GM23338 (cell line): ENCODE data around the gene LAS1L. TPM values are rescaled to one million over a fixed set of nuclear protein-coding genes. Genes with fewer than 3 reads are reported as not detected.

ENCODE experiments used
- ATAC-seq: fragments of 200-7000 bp; cut with Tn5 transposase; 3 replicates; pipeline ENCODE4 v1.9.1; 2020
- DNase-seq: peaks from one replicate; pipeline ENCODE4 v3.0.0-alpha.2; 2015; ENCODE audit warnings: low spot score
- H2AFZ ChIP-seq: fragments of 200-600 bp; sonication (generic); 2 replicates; pipeline ENCODE4 v1.8.0; 2016; ENCODE audit warnings: antibody characterized with exemption, mild to moderate bottlenecking, moderate library complexity
- H3F3A ChIP-seq: fragments of 200-600 bp; sonication (generic); replicated peaks from 2 replicates; pipeline ENCODE4 v1.8.0; 2017; ENCODE audit warnings: antibody characterized with exemption, mixed run types, low read depth
- H3K27ac ChIP-seq: fragments of 200-600 bp; sonication (generic); 2 replicates; pipeline ENCODE4 v1.6.1; 2016; ENCODE audit warnings: low read depth
- H3K27me3 ChIP-seq: fragments of 200-600 bp; sonication (generic); 2 replicates; pipeline ENCODE4 v1.8.0; 2016; ENCODE audit warnings: mild to moderate bottlenecking, mixed run types, moderate library complexity; ENCODE audit not compliant: insufficient read depth
- H3K36me3 ChIP-seq: fragments of 200-600 bp; sonication (generic); 2 replicates; pipeline ENCODE4 v1.8.0; 2016; ENCODE audit warnings: mild to moderate bottlenecking; ENCODE audit not compliant: insufficient read depth
- H3K4me1 ChIP-seq: fragments of 200-600 bp; sonication (generic); 2 replicates; pipeline ENCODE4 v1.8.0; 2016; ENCODE audit warnings: mild to moderate bottlenecking, moderate library complexity; ENCODE audit not compliant: insufficient read depth
- H3K4me2 ChIP-seq: fragments of 200-600 bp; sonication (generic); 2 replicates; pipeline ENCODE4 v1.7.1; 2017; ENCODE audit warnings: mixed run types
- H3K4me3 ChIP-seq: fragments of 200-600 bp; sonication (generic); 2 replicates; pipeline ENCODE4 v1.6.1; 2016; ENCODE audit warnings: mixed run types
- H3K79me2 ChIP-seq: fragments of 200-600 bp; sonication (generic); replicated peaks from 2 replicates; pipeline ENCODE4 v1.8.0; 2017; ENCODE audit warnings: mild to moderate bottlenecking; ENCODE audit not compliant: insufficient read depth
- H3K9me2 ChIP-seq: fragments of 200-600 bp; sonication (generic); 2 replicates; pipeline ENCODE4 v1.8.0; 2017; ENCODE audit not compliant: insufficient read depth
- H4K20me1 ChIP-seq: fragments of 200-600 bp; sonication (generic); replicated peaks from 2 replicates; pipeline ENCODE4 v1.8.0; 2017; ENCODE audit warnings: mild to moderate bottlenecking; ENCODE audit not compliant: insufficient read depth
- H3K27ac Mint-ChIP-seq: 2 replicates; pipeline ENCODE4 v1.8.0; 2020; ENCODE audit warnings: inconsistent platforms, mild to moderate bottlenecking, moderate library complexity, mixed read lengths
- H3K27me3 Mint-ChIP-seq: 3 replicates; pipeline ENCODE4 v1.8.0; 2022; ENCODE audit warnings: low read depth, mild to moderate bottlenecking, moderate library complexity, mixed read lengths, inconsistent platforms; ENCODE audit not compliant: insufficient read depth, poor library complexity
- H3K36me3 Mint-ChIP-seq: 3 replicates; pipeline ENCODE4 v1.8.0; 2021; ENCODE audit warnings: low read depth, mild to moderate bottlenecking, inconsistent platforms, moderate library complexity, mixed read lengths
- H3K4me1 Mint-ChIP-seq: 3 replicates; pipeline ENCODE4 v1.8.0; 2020; ENCODE audit warnings: mild to moderate bottlenecking, inconsistent platforms, mixed read lengths
- H3K4me3 Mint-ChIP-seq: 3 replicates; pipeline ENCODE4 v1.8.0; 2021; ENCODE audit warnings: moderate library complexity, mild to moderate bottlenecking, inconsistent platforms, mixed read lengths
- H3K9me3 Mint-ChIP-seq: 3 replicates; pipeline ENCODE4 v1.8.0; 2020; ENCODE audit warnings: moderate library complexity, mild to moderate bottlenecking, inconsistent platforms, mixed read lengths
- CREB1 ChIP-seq: fragments of 250-450 bp; sonication (Bioruptor Pico); IDR thresholded peaks from 2 replicates; pipeline ENCODE4 v1.5.0; 2020; ENCODE audit warnings: low read depth, mild to moderate bottlenecking, moderate library complexity
- CTCF ChIP-seq, 2 experiments: fragments of 200-600 bp in 1 of 2; sonication (generic) in 1 of 2; conservative IDR thresholded peaks; 2 replicates each; pipeline versions ENCODE4 v1.5.1 to v1.6.1; 2016 to 2017; ENCODE audit warnings: antibody characterized with exemption in 2 of 2, low read depth in 2 of 2, mild to moderate bottlenecking in 2 of 2, moderate library complexity in 1 of 2
- EZH2 ChIP-seq: fragments of 200-600 bp; sonication (generic); IDR thresholded peaks from one replicate; pipeline ENCODE4 v1.8.0; 2017; ENCODE audit warnings: antibody characterized with exemption, mild to moderate bottlenecking, low read depth; ENCODE audit not compliant: unreplicated experiment
- EZH2phosphoT487 ChIP-seq: fragments of 200-600 bp; sonication (generic); IDR thresholded peaks from one replicate; pipeline ENCODE4 v1.8.1; 2018; ENCODE audit warnings: antibody characterized with exemption; ENCODE audit not compliant: unreplicated experiment
- JUNB ChIP-seq: IDR thresholded peaks from one replicate; pipeline ENCODE4 v1.6.1; 2016; ENCODE audit warnings: antibody characterized with exemption; ENCODE audit not compliant: unreplicated experiment
- NANOG ChIP-seq: IDR thresholded peaks from 2 replicates; pipeline ENCODE4 v1.6.1; 2016; ENCODE audit warnings: antibody characterized with exemption, borderline replicate concordance
- POLR2AphosphoS5 ChIP-seq: IDR thresholded peaks from 2 replicates; pipeline ENCODE4 v1.6.1; 2016; ENCODE audit warnings: antibody characterized with exemption, low read depth
- STAT1 ChIP-seq: IDR thresholded peaks from one replicate; pipeline ENCODE4 v1.6.1; 2016; ENCODE audit warnings: antibody characterized with exemption; ENCODE audit not compliant: unreplicated experiment
- ZNF114 ChIP-seq: fragments of 250-450 bp; sonication (Bioruptor Pico); IDR thresholded peaks from 2 replicates; pipeline ENCODE4 v1.5.0; 2020; ENCODE audit warnings: mild to moderate bottlenecking, moderate library complexity
- ZNF331 ChIP-seq: fragments of 250-450 bp; sonication (Bioruptor Pico); IDR thresholded peaks from 2 replicates; pipeline ENCODE4 v1.5.0; 2020; ENCODE audit warnings: low read depth, mild to moderate bottlenecking, moderate library complexity
- polyA plus RNA-seq: library from polyadenylated mRNA; unstranded; fragments of >200 nt; fragmentation: Nextera tagmentation; extraction: Ambion mirVana; gene quantifications from 2 replicates; pipeline ENCODE4 v1.2.1, GENCODE V29; 2016
- total RNA-seq: library from RNA; depleted of rRNA; stranded (reverse); fragments of >200 nt; shearing (Covaris generic); gene quantifications from 2 replicates; pipeline ENCODE4 v1.2.3, GENCODE V29; 2014
- TF ChIP-seq, protein P1 (sequence below): fragments of 250-450 bp; sonication (Bioruptor Pico); IDR thresholded peaks from 2 replicates; pipeline ENCODE4 v1.5.0; 2020; ENCODE audit warnings: mild to moderate bottlenecking, moderate library complexity
- TF ChIP-seq, protein P2 (sequence below): IDR thresholded peaks from one replicate; pipeline ENCODE4 v1.6.1; 2018; ENCODE audit warnings: antibody characterized with exemption; ENCODE audit not compliant: unreplicated experiment
- TF ChIP-seq, protein P3 (sequence below): IDR thresholded peaks from 2 replicates; pipeline ENCODE4 v1.6.1; 2016; ENCODE audit warnings: antibody characterized with exemption

LAS1L gene
- total and polyA plus RNA-seq, 2 experiments from 2014 or later, result 46.5 to 64.4 TPM

DNA sequence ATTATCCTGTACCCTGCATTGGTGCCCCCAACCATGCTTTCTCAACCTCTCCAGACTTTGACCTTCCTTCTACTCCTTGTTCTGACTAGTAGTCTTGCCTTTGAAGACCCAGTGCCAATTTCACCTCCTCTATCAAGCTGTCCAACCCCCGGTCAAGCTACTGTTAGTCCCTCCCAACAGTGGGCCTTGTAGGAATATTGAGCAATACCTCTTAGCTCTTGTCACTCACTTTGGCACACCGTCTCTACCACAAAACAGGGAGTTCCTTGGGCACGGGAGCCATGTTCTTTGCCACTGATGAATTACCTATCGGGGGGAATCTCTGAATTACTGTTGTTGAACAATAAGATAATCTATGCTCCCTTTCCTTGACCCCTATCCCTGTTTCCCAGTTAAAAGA lies 25.2 kb downstream of the LAS1L start:
- peaks cover 10% of the 10 kb centered on the region; the same call in 2 of the 3 replicates for H3K4me1 Mint-ChIP-seq
- no peak overlapping the region for H2AFZ ChIP-seq
- H3K79me2 ChIP-seq, result no peaks in the 10 kb centered on the region
- no peak overlapping the region for H3K4me2 ChIP-seq
- TF ChIP-seq STAT1 (no peak), CTCF (conservative IDR thresholded peaks at IDR 0.05; ENCODE audit: low read depth in 2 of 2) (no peak), ZNF331 (CRISPR knock-in tag) (no peak), EZH2phosphoT487 (no peak), CREB1 (no peak), POLR2AphosphoS5 (no peak), ZNF114 (no peak), EZH2 (no peak), JUNB (no peak), NANOG (no peak)
- TF ChIP-seq, protein P1, sequence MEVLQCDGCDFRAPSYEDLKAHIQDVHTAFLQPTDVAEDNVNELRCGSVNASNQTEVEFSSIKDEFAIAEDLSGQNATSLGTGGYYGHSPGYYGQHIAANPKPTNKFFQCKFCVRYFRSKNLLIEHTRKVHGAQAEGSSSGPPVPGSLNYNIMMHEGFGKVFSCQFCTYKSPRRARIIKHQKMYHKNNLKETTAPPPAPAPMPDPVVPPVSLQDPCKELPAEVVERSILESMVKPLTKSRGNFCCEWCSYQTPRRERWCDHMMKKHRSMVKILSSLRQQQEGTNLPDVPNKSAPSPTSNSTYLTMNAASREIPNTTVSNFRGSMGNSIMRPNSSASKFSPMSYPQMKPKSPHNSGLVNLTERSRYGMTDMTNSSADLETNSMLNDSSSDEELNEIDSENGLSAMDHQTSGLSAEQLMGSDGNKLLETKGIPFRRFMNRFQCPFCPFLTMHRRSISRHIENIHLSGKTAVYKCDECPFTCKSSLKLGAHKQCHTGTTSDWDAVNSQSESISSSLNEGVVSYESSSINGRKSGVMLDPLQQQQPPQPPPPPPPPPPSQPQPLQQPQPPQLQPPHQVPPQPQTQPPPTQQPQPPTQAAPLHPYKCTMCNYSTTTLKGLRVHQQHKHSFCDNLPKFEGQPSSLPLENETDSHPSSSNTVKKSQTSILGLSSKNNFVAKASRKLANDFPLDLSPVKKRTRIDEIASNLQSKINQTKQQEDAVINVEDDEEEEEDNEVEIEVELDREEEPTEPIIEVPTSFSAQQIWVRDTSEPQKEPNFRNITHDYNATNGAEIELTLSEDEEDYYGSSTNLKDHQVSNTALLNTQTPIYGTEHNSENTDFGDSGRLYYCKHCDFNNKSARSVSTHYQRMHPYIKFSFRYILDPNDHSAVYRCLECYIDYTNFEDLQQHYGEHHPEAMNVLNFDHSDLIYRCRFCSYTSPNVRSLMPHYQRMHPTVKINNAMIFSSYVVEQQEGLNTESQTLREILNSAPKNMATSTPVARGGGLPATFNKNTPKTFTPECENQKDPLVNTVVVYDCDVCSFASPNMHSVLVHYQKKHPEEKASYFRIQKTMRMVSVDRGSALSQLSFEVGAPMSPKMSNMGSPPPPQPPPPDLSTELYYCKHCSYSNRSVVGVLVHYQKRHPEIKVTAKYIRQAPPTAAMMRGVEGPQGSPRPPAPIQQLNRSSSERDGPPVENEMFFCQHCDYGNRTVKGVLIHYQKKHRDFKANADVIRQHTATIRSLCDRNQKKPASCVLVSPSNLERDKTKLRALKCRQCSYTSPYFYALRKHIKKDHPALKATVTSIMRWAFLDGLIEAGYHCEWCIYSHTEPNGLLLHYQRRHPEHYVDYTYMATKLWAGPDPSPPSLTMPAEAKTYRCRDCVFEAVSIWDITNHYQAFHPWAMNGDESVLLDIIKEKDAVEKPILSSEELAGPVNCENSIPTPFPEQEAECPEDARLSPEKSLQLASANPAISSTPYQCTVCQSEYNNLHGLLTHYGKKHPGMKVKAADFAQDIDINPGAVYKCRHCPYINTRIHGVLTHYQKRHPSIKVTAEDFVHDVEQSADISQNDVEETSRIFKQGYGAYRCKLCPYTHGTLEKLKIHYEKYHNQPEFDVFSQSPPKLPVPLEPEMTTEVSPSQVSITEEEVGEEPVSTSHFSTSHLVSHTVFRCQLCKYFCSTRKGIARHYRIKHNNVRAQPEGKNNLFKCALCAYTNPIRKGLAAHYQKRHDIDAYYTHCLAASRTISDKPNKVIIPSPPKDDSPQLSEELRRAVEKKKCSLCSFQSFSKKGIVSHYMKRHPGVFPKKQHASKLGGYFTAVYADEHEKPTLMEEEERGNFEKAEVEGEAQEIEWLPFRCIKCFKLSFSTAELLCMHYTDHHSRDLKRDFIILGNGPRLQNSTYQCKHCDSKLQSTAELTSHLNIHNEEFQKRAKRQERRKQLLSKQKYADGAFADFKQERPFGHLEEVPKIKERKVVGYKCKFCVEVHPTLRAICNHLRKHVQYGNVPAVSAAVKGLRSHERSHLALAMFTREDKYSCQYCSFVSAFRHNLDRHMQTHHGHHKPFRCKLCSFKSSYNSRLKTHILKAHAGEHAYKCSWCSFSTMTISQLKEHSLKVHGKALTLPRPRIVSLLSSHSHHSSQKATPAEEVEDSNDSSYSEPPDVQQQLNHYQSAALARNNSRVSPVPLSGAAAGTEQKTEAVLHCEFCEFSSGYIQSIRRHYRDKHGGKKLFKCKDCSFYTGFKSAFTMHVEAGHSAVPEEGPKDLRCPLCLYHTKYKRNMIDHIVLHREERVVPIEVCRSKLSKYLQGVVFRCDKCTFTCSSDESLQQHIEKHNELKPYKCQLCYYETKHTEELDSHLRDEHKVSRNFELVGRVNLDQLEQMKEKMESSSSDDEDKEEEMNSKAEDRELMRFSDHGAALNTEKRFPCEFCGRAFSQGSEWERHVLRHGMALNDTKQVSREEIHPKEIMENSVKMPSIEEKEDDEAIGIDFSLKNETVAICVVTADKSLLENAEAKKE (CRISPR knock-in tag), result no peak
- TF ChIP-seq, protein P2, sequence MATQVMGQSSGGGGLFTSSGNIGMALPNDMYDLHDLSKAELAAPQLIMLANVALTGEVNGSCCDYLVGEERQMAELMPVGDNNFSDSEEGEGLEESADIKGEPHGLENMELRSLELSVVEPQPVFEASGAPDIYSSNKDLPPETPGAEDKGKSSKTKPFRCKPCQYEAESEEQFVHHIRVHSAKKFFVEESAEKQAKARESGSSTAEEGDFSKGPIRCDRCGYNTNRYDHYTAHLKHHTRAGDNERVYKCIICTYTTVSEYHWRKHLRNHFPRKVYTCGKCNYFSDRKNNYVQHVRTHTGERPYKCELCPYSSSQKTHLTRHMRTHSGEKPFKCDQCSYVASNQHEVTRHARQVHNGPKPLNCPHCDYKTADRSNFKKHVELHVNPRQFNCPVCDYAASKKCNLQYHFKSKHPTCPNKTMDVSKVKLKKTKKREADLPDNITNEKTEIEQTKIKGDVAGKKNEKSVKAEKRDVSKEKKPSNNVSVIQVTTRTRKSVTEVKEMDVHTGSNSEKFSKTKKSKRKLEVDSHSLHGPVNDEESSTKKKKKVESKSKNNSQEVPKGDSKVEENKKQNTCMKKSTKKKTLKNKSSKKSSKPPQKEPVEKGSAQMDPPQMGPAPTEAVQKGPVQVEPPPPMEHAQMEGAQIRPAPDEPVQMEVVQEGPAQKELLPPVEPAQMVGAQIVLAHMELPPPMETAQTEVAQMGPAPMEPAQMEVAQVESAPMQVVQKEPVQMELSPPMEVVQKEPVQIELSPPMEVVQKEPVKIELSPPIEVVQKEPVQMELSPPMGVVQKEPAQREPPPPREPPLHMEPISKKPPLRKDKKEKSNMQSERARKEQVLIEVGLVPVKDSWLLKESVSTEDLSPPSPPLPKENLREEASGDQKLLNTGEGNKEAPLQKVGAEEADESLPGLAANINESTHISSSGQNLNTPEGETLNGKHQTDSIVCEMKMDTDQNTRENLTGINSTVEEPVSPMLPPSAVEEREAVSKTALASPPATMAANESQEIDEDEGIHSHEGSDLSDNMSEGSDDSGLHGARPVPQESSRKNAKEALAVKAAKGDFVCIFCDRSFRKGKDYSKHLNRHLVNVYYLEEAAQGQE, result no peak
- TF ChIP-seq, protein P3, sequence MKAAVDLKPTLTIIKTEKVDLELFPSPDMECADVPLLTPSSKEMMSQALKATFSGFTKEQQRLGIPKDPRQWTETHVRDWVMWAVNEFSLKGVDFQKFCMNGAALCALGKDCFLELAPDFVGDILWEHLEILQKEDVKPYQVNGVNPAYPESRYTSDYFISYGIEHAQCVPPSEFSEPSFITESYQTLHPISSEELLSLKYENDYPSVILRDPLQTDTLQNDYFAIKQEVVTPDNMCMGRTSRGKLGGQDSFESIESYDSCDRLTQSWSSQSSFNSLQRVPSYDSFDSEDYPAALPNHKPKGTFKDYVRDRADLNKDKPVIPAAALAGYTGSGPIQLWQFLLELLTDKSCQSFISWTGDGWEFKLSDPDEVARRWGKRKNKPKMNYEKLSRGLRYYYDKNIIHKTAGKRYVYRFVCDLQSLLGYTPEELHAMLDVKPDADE, result no peak
- no peak for ATAC-seq
- peak overlapping the region; percentile 40; the same call in 1 of the 2 replicates for H3K27ac Mint-ChIP-seq
- H3K27me3 Mint-ChIP-seq, result no peaks in the 10 kb centered on the region
- no peaks in the 10 kb centered on the region for H3K36me3 ChIP-seq
- H3K27ac ChIP-seq, result no peak overlapping the region
- no peaks in the 10 kb centered on the region for H3K27me3 ChIP-seq
- DNase-seq, result no peak
- H3K4me3 ChIP-seq, result no peak overlapping the region
- H4K20me1 ChIP-seq, result no peaks in the 10 kb centered on the region
- H3K4me3 Mint-ChIP-seq, result no peak overlapping the region
- peaks cover 32% of the 10 kb centered on the region for H3K36me3 Mint-ChIP-seq
- H3K9me2 ChIP-seq, result no peaks in the 10 kb centered on the region
- H3K4me1 ChIP-seq, result peaks cover 5% of the 10 kb centered on the region; the same call in 1 of the 2 replicates
- peaks cover 3% of the 10 kb centered on the region; the same call in 1 of the 3 replicates for H3K9me3 Mint-ChIP-seq
- H3F3A ChIP-seq, result no peaks in the 10 kb centered on the region
